EH (cell line): Measurements from ENCODE around the gene FCRL4.
A peak's percentile ranks its signal among the peaks of the same experiment; 100 is the strongest.
"Not testable (repeated sequence)": the region's sequence is repeated elsewhere in the genome, so short reads cannot be mapped to it uniquely, and the experiment has no call there.

ENCODE experiments used
- DNase-seq: peaks from one replicate; pipeline ENCODE4 v3.0.0-alpha.2; 2015; ENCODE audit warnings: low read depth

Gene FCRL4

DNA sequence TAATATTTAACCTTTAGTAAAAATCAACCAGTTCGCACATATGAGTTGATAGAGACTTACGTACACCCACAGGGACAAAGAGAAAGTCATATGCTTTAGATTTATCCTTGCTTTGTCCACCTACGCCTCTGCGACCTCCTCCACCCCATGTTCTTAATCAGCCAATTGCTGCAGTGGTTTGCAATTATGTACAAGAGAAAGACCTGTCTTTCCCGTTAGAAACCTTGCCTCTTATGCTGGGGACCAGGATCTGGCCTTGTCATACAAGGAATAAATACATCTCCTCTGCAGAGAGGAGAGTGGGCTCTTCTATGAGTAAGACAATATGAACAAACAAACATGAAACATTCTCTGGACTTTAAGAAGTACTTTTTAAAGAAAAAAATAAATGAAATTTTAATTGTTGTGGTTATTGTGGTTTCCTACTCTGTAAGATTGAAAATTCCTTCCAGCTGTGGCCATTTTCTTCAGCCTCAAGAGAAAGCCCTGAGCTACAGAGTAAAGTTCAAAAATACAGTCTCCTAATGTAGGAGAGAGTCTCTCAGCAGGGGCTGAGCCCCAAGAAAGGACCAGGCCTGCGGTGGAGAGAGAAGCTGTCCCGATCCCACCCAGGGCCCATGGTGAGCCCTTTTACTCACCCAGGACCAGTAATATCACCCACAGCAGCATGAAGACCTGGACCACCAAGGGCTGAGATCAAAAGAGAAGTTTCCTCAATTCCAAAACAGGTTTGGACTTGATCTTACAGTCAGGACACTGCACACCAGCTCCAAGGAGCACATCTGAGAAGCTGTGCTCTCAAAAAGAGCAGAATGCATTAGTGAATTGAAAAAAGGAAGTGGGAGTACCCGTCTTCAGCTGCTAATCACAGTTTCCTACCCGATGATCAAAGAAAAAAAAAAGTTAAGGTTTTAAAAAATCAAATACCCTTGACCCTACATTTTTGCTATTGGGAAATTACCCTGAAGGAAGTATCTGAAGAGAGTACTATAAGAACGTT is 45.9 kb downstream of the FCRL4 start, which contains the start of gene FCRL5:
Gene FCRL5, minus strand, starts transcription at position 822 of the 1,000 bp plus-strand sequence. Its CDS starts 153 bp downstream, at position 669.
- no peak for DNase-seq

DNA sequence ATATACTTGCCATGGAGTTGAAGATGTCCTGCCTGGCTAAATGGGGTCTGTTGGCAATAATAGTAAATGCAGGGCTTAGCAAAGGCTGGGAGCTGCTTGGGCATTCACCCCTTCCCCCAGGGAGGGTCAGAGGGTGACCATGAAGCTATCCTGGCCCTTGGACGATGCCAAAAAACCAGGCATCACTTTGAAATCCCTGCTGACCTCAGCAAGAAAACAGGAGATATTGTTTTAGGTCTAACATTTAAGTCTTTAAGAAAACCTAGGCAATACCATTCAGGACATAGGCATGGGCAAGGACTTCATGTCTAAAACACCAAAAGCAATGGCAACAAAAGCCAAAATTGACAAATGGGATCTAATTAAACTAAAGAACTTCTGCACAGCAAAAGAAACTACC is 49.8 kb downstream of the FCRL4 start:
- DNase-seq: not testable (repeated sequence)

DNA sequence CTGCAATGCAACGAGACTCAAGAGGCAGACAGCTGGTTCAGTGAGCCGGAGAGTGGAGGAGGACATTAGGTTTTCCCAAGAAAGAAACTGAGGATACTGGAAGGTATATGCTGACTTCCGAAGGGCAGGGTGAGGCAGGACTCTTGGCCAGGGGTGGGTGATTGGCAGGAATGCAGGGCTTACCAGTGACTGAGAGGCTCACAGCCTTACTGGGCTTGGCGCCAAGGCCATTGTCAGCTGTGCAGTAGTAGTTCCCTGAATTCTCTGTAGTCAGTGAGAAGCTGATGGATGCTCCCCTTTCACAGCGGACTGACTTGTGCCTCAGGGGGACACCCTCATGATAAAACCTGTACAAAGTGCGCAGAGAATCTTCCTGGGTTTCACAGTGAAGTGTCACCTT is 55.2 kb downstream of the FCRL4 start:
- no peak for DNase-seq

DNA sequence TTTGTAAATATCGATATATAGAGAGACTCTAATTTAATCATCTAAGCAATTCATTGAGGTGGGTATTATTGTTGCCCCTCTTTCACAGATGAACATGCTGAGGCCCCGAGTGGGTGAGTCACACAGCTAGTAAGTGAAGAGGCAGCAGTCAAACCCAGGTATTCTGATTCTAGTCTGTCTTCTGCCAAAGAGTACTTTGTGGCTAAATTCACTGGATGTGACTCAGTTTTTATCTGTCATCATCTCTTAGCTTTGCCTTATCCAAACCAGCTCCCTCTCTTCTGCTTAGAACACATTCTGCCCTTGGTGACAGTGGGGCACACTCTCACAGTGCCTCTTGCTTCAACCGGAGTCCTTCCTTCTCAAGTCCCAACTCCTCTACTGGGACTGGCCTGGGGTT is 57.0 kb downstream of the FCRL4 start:
- DNase-seq: peak; percentile 2

DNA sequence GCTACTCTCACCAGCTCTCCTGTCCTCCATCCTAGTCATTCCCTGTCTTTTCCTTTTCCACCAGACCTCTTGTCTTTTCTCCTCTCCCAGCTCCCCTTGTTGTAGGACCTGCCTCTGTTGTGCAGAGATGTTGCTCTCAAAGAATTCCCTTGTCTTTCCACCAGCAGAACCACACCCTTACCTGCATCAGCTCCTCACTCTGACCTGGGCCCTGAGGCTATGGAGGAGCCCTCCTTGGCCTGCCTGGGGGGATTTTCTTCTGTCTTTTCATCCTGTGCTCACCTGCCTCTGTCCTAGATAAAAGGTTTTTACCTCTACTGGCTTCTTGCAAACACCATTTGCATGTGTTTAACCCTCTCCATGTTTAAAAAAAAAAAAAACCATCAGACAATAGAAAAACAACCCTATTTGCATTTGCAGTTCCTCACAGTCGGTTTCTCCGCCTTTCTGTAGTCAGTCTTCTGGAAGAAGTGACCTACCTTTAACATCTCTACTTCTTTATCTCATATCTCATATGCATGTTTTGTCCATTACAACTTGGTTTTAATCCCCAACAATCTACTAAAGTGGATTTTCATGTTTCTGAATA is 57.6 kb downstream of the FCRL4 start:
- DNase-seq: no peak

DNA sequence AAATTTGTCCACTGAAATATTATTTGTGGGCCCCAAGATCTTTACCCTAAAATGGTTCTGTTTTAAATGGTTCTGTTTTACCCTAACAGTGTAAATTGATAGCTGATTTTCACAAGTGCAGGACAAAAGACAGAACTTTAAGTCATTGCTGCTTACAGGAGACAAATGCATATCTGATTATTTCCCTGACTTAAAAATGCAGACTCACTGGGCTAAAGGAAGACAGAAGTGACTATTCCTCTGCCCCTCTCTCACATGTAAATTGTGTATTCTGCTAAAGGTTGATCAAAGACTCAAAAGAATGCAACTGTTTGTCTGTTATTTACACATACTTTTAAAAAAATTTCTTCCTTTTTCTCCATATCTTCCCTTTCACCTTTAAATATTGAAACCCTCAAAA is 58.3 kb downstream of the FCRL4 start:
- DNase-seq: no peak

DNA sequence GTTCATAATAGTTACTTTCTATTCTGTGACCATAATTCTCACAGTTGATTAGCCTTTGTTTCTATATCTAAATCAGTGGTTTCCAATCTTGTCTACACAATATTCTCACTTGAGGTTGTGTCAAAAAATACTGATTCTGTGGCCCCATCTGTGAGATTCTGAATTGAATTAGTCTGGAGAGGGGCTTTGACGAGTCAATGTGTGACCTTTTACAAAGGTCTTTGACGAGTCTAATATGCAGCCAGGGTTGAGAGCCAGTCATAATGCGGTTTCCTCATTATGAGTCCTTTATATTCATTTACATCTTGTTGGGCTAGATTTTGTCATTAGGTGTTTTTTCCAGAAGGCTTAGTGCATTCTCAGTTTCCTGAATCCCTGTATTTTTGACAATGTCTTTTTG is 65.3 kb downstream of the FCRL4 start:
- no peak for DNase-seq

DNA sequence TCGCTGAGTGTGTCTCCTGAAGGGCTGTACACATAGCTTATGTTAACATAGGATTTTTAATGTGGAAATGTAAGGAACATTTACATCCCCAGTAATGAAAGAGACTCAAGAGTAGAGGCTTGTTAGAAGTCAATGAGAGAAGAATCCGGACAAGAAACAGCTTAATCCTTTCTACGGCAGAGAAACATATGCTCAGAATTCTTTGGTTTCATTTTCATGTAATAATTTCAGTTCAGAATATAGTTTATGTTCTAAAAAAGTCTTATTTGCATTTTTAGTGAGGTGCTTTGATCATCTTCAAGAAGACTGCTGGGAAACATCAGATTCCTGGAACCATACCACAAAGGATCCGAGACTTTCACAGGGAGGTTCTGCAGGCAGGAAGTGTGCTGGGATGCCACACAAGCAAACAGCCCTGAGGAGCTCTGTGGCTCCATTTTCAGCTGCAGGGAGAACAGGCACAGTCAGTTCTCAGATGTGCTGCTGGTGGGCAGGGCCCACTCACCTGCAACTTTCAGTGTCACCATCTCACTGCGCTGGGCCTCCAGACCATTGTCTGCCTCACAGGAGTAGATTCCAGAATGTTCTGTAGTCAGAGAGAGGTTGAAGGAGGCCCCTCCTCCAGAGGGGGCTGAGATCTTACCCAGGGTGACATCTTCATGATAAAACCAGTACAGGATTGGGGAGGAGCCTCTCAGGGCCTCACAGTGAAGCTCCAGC is 74.0 kb downstream of the FCRL4 start:
- DNase-seq: no peak
